Suprapubic skin (tissue), 4 donors: ENCODE data around the gene ATP13A5. TPM values are rescaled to one million over a fixed set of nuclear protein-coding genes. Genes with fewer than 3 reads are reported as not detected.

Experiments used
- DNase-seq, 2 donors: peaks; one replicate each; pipeline ENCODE4 v3.0.0-alpha.2; 2019; ENCODE audit warnings: low spot score in 2 of 2
- H3K27ac ChIP-seq: fragments of 200-600 bp; sonication (generic); one replicate; pipeline ENCODE4 v1.5.1; 2019
- H3K27me3 ChIP-seq: fragments of 200-600 bp; sonication (generic); one replicate; pipeline ENCODE4 v1.5.1; 2019
- H3K36me3 ChIP-seq: fragments of 200-600 bp; sonication (generic); one replicate; pipeline ENCODE4 v1.5.1; 2019
- H3K4me1 ChIP-seq: fragments of 200-600 bp; sonication (generic); one replicate; pipeline ENCODE4 v1.5.1; 2019
- H3K4me3 ChIP-seq: fragments of 200-600 bp; sonication (generic); one replicate; pipeline ENCODE4 v1.5.1; 2019; ENCODE audit warnings: mild to moderate bottlenecking
- H3K9me3 ChIP-seq: fragments of 200-600 bp; sonication (generic); one replicate; pipeline ENCODE4 v1.5.1; 2019
- CTCF ChIP-seq, 2 donors: fragments of 200-600 bp in 1 of 2; fragments of 450-650 bp in 1 of 2; sonication (generic) in 1 of 2; IDR thresholded peaks; one replicate each; pipeline ENCODE4 v1.5.1; 2016 to 2019; ENCODE audit warnings: antibody characterized with exemption in 2 of 2, mild to moderate bottlenecking in 1 of 2, moderate library complexity in 1 of 2
- EP300 ChIP-seq: sonication (generic); formaldehyde crosslinking; IDR thresholded peaks from one replicate; pipeline ENCODE4 v1.6.1; 2017; ENCODE audit warnings: antibody characterized with exemption
- POLR2A ChIP-seq, 2 donors: fragments of 450-650 bp; IDR thresholded peaks; one replicate each; pipeline ENCODE4 v1.6.1; 2017; ENCODE audit warnings: antibody characterized with exemption in 2 of 2, mild to moderate bottlenecking in 2 of 2, moderate library complexity in 2 of 2
- POLR2AphosphoS5 ChIP-seq, 3 donors: sonication (generic); formaldehyde crosslinking; IDR thresholded peaks; one replicate each; pipeline ENCODE4 v1.6.1; 2017; ENCODE audit warnings: antibody characterized with exemption in 3 of 3
- WGBS: methylation state at CpG from one replicate; pipeline ENCODE4 v1.1.5; 2018; 5-methylcytosine and 5-hydroxymethylcytosine counted together
- total RNA-seq, 4 donors: library from RNA; depleted of rRNA; stranded (reverse); fragments of >200 nt; gene quantifications; one replicate each; pipeline ENCODE4 v1.1.0, GENCODE V29; 2016

The ATP13A5 gene
- total RNA-seq, 4 donors from 2014 or later = 1.1 to 9.8 (median 4.2) TPM

DNA sequence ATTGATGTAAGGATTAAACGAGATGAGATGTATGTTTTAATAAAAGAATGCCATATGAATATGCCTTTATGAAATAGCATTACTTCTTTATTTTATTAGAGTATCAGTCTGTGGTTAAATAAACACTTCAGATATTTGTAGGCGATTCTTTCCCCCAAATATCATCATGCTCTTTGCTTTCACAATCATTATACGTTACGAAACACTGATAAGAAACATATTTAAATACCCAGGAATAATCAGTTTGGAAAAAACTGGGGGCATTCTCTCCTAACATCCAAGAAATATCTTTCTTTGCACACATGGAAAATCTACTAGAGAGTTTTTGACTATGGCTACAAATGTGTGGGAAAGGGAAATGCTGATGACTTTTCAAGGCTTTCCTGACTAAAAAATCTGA, 142.0 kb downstream of the ATP13A5 start:
- Histone ChIP-seq H3K27ac (no peak overlapping the region), H3K27me3 (no peaks in the 10 kb centered on the region), H3K36me3 (no peaks in the 10 kb centered on the region), H3K9me3 (no peaks in the 10 kb centered on the region), H3K4me3 (no peak overlapping the region), H3K4me1 (peaks cover 10% of the 10 kb centered on the region)
- TF ChIP-seq POLR2A (IDR thresholded peaks at IDR 0.05) (no peak), CTCF (IDR thresholded peaks at IDR 0.05) (no peak), EP300 (no peak), POLR2AphosphoS5 (IDR thresholded peaks at IDR 0.05) (no peak)
- no peak for DNase-seq
- WGBS = 72% methylated on average over 4 of the region's 4 CpGs

DNA sequence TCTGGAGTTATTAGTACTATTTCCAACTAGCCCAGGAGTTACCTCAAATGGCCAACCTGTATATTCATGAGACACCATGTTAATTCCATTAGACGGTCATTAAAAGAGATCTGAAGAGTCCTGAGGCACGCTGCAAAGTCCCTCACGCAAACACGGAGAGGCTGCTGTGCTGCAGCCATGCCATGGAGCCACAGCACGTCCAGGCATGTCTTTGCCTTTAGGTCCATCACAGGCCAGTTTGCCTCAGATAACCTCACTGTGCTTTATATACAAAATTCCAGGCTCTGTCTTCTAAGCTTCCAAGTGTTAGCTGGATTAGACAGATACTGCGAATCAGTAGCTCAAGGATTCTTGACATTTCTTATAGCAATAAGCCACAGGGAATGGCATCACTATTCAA, 147.4 kb downstream of the ATP13A5 start:
- Histone ChIP-seq H3K36me3 (no peaks in the 10 kb centered on the region), H3K4me3 (no peak overlapping the region), H3K4me1 (no peaks in the 10 kb centered on the region), H3K27ac (no peak overlapping the region), H3K9me3 (no peaks in the 10 kb centered on the region), H3K27me3 (no peaks in the 10 kb centered on the region)
- WGBS = 69% methylated on average over 6 of the region's 6 CpGs
- TF ChIP-seq POLR2A (IDR thresholded peaks at IDR 0.05) (no peak), POLR2AphosphoS5 (IDR thresholded peaks at IDR 0.05) (no peak), EP300 (no peak), CTCF (IDR thresholded peaks at IDR 0.05) (no peak)
- DNase-seq = no peak

DNA sequence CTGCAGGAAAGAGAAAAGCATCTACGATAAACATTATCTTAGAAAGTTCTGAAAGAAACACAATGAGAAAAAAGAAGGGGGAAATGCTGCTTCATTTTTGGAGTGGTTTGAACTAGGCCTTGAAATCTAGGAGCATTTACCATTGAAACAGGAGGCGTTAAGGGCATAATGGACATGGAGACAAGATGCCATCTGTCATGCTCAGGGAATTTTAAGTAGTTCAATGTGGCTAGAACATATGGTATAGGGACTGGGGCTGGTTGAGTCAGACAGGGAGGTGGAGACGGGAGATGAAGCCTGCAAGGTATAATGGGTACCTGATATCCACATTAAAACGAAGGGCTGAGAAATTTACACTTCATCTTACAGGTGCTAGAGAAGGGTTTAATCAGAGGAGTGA, 147.9 kb downstream of the ATP13A5 start:
- Histone ChIP-seq H3K9me3 (no peaks in the 10 kb centered on the region), H3K27me3 (no peaks in the 10 kb centered on the region), H3K27ac (no peak overlapping the region), H3K4me1 (no peaks in the 10 kb centered on the region), H3K36me3 (no peaks in the 10 kb centered on the region), H3K4me3 (no peak overlapping the region)
- WGBS = 74% methylated on average over 4 of the region's 4 CpGs
- TF ChIP-seq CTCF (IDR thresholded peaks at IDR 0.05) (no peak), EP300 (no peak), POLR2AphosphoS5 (IDR thresholded peaks at IDR 0.05) (no peak), POLR2A (IDR thresholded peaks at IDR 0.05) (no peak)
- DNase-seq = no peak

DNA sequence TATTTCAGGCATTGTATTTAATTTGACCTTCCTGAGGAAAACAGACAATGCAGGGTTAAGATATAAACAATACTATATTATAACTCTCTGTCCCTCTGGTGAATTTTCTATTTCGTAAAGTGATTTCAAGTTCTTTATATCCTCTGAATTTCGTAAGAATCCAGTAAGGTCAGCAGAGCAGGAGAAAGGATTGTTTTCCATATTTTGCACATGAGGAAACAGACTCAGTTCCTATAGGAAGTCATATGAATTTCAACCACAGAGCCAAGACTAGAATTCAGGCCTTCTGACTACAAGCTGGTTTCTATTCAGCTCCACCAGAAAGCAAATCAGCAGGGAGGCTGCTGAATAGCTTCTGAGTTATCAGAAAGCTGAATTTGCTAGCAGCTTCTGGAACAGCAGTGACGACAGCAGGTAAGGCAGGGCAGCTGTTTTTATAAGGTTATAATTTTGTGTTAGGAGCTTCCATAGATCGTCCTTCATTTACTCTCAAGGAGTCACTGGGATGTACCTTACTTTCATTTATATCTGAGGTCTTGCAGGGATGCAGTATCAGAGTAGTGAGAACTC, 148.6 kb downstream of the ATP13A5 start:
- Histone ChIP-seq H3K36me3 (no peaks in the 10 kb centered on the region), H3K4me1 (no peaks in the 10 kb centered on the region), H3K27me3 (no peaks in the 10 kb centered on the region), H3K27ac (no peak overlapping the region), H3K9me3 (no peaks in the 10 kb centered on the region), H3K4me3 (no peak overlapping the region)
- no peak for DNase-seq
- 89% methylated on average over 4 of the region's 4 CpGs for WGBS
- TF ChIP-seq EP300 (no peak), CTCF (IDR thresholded peaks at IDR 0.05) (no peak), POLR2AphosphoS5 (IDR thresholded peaks at IDR 0.05) (no peak), POLR2A (IDR thresholded peaks at IDR 0.05) (no peak)

GRCh38 chr3:193228206-193228605, 150.3 kb downstream of the ATP13A5 start:
- Histone ChIP-seq H3K27ac (no peak overlapping the region), H3K9me3 (no peaks in the 10 kb centered on the region), H3K36me3 (no peaks in the 10 kb centered on the region), H3K27me3 (no peaks in the 10 kb centered on the region), H3K4me3 (no peak overlapping the region), H3K4me1 (no peaks in the 10 kb centered on the region)
- 86% methylated on average over 6 of the region's 6 CpGs for WGBS
- TF ChIP-seq POLR2AphosphoS5 (IDR thresholded peaks at IDR 0.05) = no peak
- no peak for DNase-seq
